PFSK-1 (cell line): Measurements from ENCODE around the gene AKIRIN1.

Experiments
- POLR2AphosphoS5 ChIP-seq: IDR thresholded peaks from 2 replicates; pipeline ENCODE4 v1.6.1; 2012; ENCODE audit warnings: low read depth, mild to moderate bottlenecking, control low read depth, low read length, moderate library complexity
- REST ChIP-seq, 2 experiments: IDR thresholded peaks; 2 replicates each; pipeline versions ENCODE4 v1.6.1 to v1.8.0; 2011 to 2012; ENCODE audit warnings: low read depth in 2 of 2, low read length in 2 of 2, control low read depth in 1 of 2, inconsistent platforms in 1 of 2, mild to moderate bottlenecking in 1 of 2, moderate library complexity in 1 of 2; ENCODE audit not compliant: insufficient read depth in 1 of 2
- SIN3A ChIP-seq: IDR thresholded peaks from 2 replicates; pipeline ENCODE4 v1.6.1; 2012; ENCODE audit warnings: mild to moderate bottlenecking, low read length, moderate library complexity, borderline replicate concordance; ENCODE audit not compliant: insufficient read depth
- TAF1 ChIP-seq: IDR thresholded peaks from 2 replicates; pipeline ENCODE4 v1.6.1; 2012; ENCODE audit warnings: low read length, control low read depth, borderline replicate concordance; ENCODE audit not compliant: insufficient read depth

GRCh38 chr1:39006726-39007645 is 15.9 kb downstream of the AKIRIN1 start:
- TF ChIP-seq POLR2AphosphoS5 (0 out of 2 replicates have a peak, but pooled peaks have one; percentile 21), REST (IDR thresholded peaks at IDR 0.05; ENCODE audit: insufficient read depth in 1 of 2, low read depth in 2 of 2, low read length in 2 of 2) (no peak), SIN3A (no peak), TAF1 (no peak)
